Body of pancreas (tissue), 4 donors: ENCODE results near the gene GATAD2A.

Source experiments
- POLR2A ChIP-seq, 3 donors: fragments of 450-650 bp; IDR thresholded peaks; one replicate each; pipeline ENCODE4 v1.6.1; 2016; ENCODE audit warnings: antibody characterized with exemption in 3 of 3, mild to moderate bottlenecking in 2 of 3
- TF ChIP-seq, protein P1 (sequence below), 7 experiments: fragments of 450-650 bp in 4 of 7; fragments of 200-600 bp in 3 of 7; sonication (generic) in 3 of 7; IDR thresholded peaks; one replicate each; pipeline ENCODE4 v1.5.1; 2016 to 2019; ENCODE audit warnings: antibody characterized with exemption in 7 of 7

DNA sequence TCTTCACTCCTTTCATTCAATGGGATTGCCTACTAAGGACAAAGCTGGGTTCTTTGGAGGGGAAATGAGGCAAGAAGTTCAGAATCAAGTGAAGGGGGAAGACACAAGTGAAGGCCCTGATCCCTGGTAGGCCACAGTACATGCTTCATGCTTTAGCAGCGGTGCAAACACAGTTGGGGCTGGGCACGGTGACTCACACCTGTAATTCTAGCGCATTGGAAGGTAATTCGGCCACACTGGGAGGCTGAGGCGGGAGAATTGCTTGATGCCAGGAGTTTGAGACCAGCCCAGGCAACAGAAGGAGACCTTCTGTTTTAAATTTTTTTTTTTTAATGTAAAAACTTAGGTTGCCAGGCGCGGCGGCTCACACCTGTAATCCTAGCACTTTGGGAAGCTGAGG is 23.4 kb upstream of the GATAD2A start:
- TF ChIP-seq, protein P1, sequence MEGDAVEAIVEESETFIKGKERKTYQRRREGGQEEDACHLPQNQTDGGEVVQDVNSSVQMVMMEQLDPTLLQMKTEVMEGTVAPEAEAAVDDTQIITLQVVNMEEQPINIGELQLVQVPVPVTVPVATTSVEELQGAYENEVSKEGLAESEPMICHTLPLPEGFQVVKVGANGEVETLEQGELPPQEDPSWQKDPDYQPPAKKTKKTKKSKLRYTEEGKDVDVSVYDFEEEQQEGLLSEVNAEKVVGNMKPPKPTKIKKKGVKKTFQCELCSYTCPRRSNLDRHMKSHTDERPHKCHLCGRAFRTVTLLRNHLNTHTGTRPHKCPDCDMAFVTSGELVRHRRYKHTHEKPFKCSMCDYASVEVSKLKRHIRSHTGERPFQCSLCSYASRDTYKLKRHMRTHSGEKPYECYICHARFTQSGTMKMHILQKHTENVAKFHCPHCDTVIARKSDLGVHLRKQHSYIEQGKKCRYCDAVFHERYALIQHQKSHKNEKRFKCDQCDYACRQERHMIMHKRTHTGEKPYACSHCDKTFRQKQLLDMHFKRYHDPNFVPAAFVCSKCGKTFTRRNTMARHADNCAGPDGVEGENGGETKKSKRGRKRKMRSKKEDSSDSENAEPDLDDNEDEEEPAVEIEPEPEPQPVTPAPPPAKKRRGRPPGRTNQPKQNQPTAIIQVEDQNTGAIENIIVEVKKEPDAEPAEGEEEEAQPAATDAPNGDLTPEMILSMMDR (IDR thresholded peaks at IDR 0.05) = no peak
- no peak for TF ChIP-seq POLR2A (IDR thresholded peaks at IDR 0.05)
